Nephron (organoid): Measurements from ENCODE around the gene ASCL4.

ENCODE experiments used
- H3K27ac Mint-ChIP-seq, 3 experiments: 2 replicates each; pipeline ENCODE4 v1.8.0; 2020; ENCODE audit warnings: mixed read lengths in 3 of 3, mild to moderate bottlenecking in 2 of 3, moderate library complexity in 1 of 3
- H3K27me3 Mint-ChIP-seq: 2 replicates; pipeline ENCODE4 v1.8.0; 2021; ENCODE audit warnings: low read depth, mild to moderate bottlenecking, moderate library complexity, mixed read lengths
- H3K36me3 Mint-ChIP-seq: 2 replicates; pipeline ENCODE4 v1.8.0; 2020; ENCODE audit warnings: low read depth, mixed read lengths
- H3K4me1 Mint-ChIP-seq: 2 replicates; pipeline ENCODE4 v1.8.0; 2020; ENCODE audit warnings: mixed read lengths
- H3K4me3 Mint-ChIP-seq, 3 experiments: 2 replicates each; pipeline ENCODE4 v1.8.0; 2020; ENCODE audit warnings: mild to moderate bottlenecking in 3 of 3, mixed read lengths in 3 of 3, moderate library complexity in 2 of 3
- H3K9me3 Mint-ChIP-seq: 2 replicates; pipeline ENCODE4 v1.8.0; 2020; ENCODE audit warnings: mixed read lengths
- CTCF ChIP-seq, 3 experiments: fragments of 200-600 bp; sonication (generic); IDR thresholded peaks; one replicate each; pipeline ENCODE4 v1.5.0; 2021; ENCODE audit warnings: antibody characterized with exemption in 3 of 3; ENCODE audit not compliant: unreplicated experiment in 3 of 3

Gene ASCL4

GRCh38 chr12:107765316-107765715 is 9.2 kb upstream of the ASCL4 start:
- Mint-ChIP-seq H3K27me3 (peaks cover 33% of the 10 kb centered on the region), H3K27ac (no peak overlapping the region)
- TF ChIP-seq CTCF (IDR thresholded peaks at IDR 0.05; ENCODE audit: unreplicated experiment in 3 of 3) = no peak

GRCh38 chr12:107767466-107767865 is 7.0 kb upstream of the ASCL4 start:
- no peak for TF ChIP-seq CTCF (IDR thresholded peaks at IDR 0.05; ENCODE audit: unreplicated experiment in 3 of 3)
- no peaks in the 10 kb centered on the region for H3K4me1 Mint-ChIP-seq
- no peak overlapping the region for H3K4me3 Mint-ChIP-seq

More at GRCh38 chr12:107765316-107765715, 9.2 kb upstream of the ASCL4 start:
- no peak overlapping the region for H3K4me3 Mint-ChIP-seq
- peaks cover 5% of the 10 kb centered on the region for H3K4me1 Mint-ChIP-seq
- no peaks in the 10 kb centered on the region for H3K36me3 Mint-ChIP-seq
- H3K9me3 Mint-ChIP-seq = no peaks in the 10 kb centered on the region

GRCh38 chr12:107775093-107775721 is 703 bp downstream of the ASCL4 start:
- Mint-ChIP-seq H3K4me1 (no peaks in the 10 kb centered on the region), H3K27me3 (peaks cover 97% of the 10 kb centered on the region), H3K36me3 (no peaks in the 10 kb centered on the region), H3K9me3 (no peaks in the 10 kb centered on the region), H3K27ac (no peak overlapping the region), H3K4me3 (peak overlapping the region in 2 of 3 experiments; percentile 30 to 59)
- TF ChIP-seq CTCF (IDR thresholded peaks at IDR 0.05; ENCODE audit: unreplicated experiment in 3 of 3) = peak in 1 of 3 experiments; percentile 19

More at GRCh38 chr12:107767466-107767865, 7.0 kb upstream of the ASCL4 start:
- Mint-ChIP-seq H3K27me3 (peaks cover 45% of the 10 kb centered on the region), H3K27ac (no peak overlapping the region), H3K9me3 (no peaks in the 10 kb centered on the region), H3K36me3 (no peaks in the 10 kb centered on the region)

- TF ChIP-seq CTCF (IDR thresholded peaks at IDR 0.05; ENCODE audit: unreplicated experiment in 3 of 3) = no peak
- Mint-ChIP-seq H3K9me3 (no peaks in the 10 kb centered on the region), H3K36me3 (no peaks in the 10 kb centered on the region), H3K27ac (no peak overlapping the region), H3K27me3 (peaks cover 92% of the 10 kb centered on the region), H3K4me1 (no peaks in the 10 kb centered on the region), H3K4me3 (no peak overlapping the region)
Measured at GRCh38 chr12:107776171-107776570, 1.7 kb downstream of the ASCL4 start.

GRCh38 chr12:107778383-107779025 is 4.0 kb downstream of the ASCL4 start:
- Mint-ChIP-seq H3K27me3 (peaks cover 80% of the 10 kb centered on the region), H3K9me3 (no peaks in the 10 kb centered on the region), H3K36me3 (no peaks in the 10 kb centered on the region), H3K4me3 (no peak overlapping the region), H3K4me1 (no peaks in the 10 kb centered on the region), H3K27ac (no peak overlapping the region)
- TF ChIP-seq CTCF (IDR thresholded peaks at IDR 0.05; ENCODE audit: unreplicated experiment in 3 of 3) = no peak
